CD1c-positive myeloid dendritic cell (primary cell): Measurements from ENCODE around the gene CHD6.

Source experiments
- DNase-seq: peaks from one replicate; pipeline ENCODE4 v3.0.0-alpha.2; 2016; ENCODE audit errors: extremely low spot score

Gene CHD6

DNA sequence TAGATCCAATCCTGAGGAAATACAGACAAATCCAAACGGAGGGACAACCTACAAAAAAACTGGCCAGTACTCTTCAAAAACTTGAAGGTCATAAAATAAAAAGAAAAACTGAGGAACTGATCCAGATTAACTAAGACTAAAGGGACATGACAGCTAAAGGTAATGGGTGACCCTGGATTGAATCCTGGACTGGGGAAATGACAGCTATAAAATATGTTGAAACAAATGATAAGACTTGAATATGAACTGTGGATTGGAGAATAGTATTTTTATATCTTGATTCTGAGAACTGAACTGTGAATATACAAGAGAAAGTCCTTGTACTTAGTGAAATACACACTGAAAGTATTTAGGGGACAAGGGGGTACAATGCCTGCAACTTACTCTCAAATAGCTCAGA, 154.6 kb downstream of the CHD6 start:
- DNase-seq: no peak

- DNase-seq: no peak
Observed at GRCh38 chr20:41462372-41463161, 155.6 kb downstream of the CHD6 start.

- DNase-seq: no peak
Observed at GRCh38 chr20:41458761-41459160, 159.4 kb downstream of the CHD6 start.

GRCh38 chr20:41457173-41457857, 160.9 kb downstream of the CHD6 start:
- DNase-seq: no peak

DNA sequence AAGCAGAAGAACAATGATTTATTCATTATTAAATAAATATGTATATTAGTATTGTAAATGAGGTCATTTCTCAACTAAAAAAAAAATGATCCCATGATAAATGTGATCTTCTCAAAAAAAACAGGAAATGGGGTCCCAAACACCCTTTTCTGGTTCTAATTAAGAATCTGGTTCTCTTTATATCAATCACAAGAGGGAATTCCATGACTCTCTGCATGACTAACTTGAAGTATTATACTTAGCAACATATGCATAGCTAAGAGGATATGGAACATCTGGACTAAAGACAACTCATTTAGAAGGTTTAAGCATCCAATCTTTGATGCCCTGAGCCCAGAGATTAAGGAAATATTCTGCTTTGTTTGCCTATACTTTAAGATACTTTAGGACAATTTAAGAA, 161.8 kb downstream of the CHD6 start:
- no peak for DNase-seq

GRCh38 chr20:41454250-41454649, 163.9 kb downstream of the CHD6 start:
- DNase-seq: no peak

DNA sequence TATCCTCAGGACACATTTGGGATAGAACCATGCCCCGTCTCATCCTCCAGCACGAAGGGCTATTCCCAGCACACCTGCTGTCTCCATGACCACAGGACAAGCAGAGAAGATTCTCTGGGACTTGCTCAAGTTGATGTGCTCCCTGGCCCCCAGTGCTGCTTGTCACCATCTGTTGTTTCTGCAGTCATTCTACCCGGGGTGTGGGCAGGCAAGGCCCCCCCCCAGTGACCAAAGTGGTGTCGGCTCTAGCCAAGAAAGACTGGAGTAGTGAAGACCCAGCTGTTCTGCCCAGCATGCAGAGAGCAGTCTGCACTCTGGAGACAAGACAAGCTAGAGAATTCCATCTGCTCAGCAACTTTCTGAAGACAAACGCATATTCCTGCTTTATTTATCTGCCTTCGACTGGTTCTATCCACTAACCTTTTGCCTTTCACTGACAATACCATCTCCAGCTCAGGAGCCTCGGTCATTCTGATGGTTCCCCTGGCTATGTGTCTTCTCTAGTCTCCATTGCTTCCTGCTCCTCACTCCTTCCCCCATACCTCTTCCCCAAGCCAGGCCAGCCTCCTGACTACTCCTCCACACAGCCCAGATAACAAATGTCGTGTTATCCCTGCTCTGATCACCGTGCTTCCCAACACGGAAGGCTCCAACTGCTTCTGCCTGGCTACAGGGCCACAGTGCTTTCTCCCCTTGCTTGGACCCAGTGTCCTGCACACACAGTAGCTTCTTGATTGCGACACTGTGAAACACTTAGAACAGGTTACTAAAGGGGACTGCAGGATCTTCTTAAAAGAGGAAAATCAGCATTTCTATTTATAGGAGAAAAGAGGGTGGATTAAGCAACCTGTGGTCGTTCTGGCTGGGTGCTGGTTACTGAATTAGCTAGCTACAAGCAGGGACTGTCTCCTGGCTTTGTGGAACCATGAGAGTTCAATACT, 164.9 kb downstream of the CHD6 start:
- DNase-seq: no peak

GRCh38 chr20:41452226-41452625, 166.0 kb downstream of the CHD6 start:
- no peak for DNase-seq

- no peak for DNase-seq
Observed at GRCh38 chr20:41447006-41447405, 171.2 kb downstream of the CHD6 start.

GRCh38 chr20:41446456-41446855, 171.7 kb downstream of the CHD6 start:
- DNase-seq: no peak

GRCh38 chr20:41444821-41445220, 173.4 kb downstream of the CHD6 start:
- no peak for DNase-seq

- peak; percentile 42 for DNase-seq
Observed at GRCh38 chr20:41443691-41444090, 174.5 kb downstream of the CHD6 start.

GRCh38 chr20:41440882-41441281, 177.3 kb downstream of the CHD6 start:
- DNase-seq: no peak

DNA sequence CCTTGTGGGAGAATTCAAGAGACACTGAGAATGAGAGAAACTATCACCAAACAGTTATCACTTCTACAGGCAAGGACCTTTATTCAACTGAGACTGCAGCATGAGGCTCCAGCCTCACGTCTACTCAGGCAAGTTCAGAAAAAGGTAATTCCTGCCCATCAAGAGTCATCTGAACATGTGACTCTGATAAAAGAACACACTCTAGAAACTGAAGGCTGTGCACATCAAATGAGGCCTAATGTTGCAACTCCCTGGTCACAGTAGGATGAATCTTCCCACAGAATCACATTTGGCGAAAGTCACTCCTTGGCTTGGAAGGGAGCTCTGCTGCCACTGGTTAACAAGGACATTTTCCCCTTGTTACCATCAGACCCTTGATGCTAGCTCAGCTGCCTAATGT, 180.3 kb downstream of the CHD6 start:
- DNase-seq: no peak

- no peak for DNase-seq
Observed at GRCh38 chr20:41436679-41437078, 181.5 kb downstream of the CHD6 start.

GRCh38 chr20:41433203-41433602, 185.0 kb downstream of the CHD6 start:
- DNase-seq: no peak

- DNase-seq: no peak
Observed at GRCh38 chr20:41432746-41433145, 185.4 kb downstream of the CHD6 start.

DNA sequence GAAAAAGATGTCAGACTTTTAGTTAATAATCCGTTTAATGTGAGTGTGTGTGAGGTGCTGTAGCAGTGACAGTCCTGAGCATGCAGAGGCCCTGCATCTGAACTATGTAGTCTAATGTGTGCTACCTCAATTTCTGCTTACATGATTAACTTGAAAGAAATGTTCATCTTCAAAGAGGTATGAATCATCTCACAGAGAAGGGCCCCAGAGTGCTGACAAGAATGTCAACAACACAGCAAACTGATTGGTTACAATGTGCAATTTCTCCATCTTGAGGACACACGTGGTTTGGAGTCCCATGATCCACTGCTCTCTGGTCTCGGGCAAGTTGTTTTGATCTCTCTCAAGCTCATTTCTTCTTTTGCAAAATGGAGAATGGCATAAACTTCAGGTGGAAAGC, 189.9 kb downstream of the CHD6 start:
- no peak for DNase-seq

DNA sequence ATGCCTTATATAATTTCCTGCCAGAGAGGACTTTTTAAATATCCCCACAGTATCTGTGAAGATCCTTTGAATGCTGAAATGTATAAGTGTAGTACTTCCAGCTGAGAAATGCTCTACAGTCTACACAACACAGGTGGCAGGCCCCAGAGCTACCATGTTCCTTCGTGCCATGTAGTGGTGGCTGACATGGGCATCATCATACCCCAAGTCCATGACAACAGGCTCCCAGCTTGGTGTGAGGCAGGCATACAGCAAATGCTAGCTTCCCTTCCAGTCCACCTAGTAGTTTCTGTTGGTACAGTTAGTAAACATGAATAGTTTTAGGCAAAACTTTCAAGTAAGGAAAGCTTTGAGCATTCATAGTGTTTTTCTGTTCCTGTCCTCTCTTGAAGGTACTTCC, 190.3 kb downstream of the CHD6 start:
- DNase-seq: no peak

DNA sequence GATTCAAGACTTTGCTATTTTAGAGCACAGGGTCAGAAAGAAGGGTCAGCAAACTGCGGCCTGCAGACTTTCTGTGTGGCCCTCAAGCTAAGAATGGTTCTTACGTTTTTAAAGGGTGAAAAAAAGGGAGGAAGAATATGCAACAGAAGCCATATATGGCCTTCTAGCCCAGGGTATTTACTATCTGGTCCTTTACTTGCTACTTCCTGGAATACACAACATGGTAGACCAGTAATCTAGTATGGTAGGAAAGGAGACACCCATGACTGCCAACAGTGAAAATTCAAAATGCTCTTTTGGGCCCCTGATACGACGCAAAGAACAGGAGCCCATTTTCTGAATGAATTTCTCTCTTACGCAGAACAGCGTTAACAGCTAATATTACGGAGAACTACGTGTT, 191.2 kb downstream of the CHD6 start:
- DNase-seq: no peak

- DNase-seq: no peak
Observed at GRCh38 chr20:41426086-41426830, 191.9 kb downstream of the CHD6 start.
